IMR-90 (cell line): ENCODE measurements around the gene CDH12. TPM values are rescaled to one million over a fixed set of nuclear protein-coding genes. Genes with fewer than 3 reads are reported as not detected.

Source experiments
- ATAC-seq: fragments of 200-7000 bp; cut with Tn5 transposase; 2 replicates; pipeline ENCODE4 v1.9.1; 2020; ENCODE audit warnings: low read depth, mild to moderate bottlenecking, moderate library complexity
- BruUV-seq: library from RNA; stranded (reverse); fragments of 400-500 nt; replicated peaks from 2 replicates; lab custom pipeline; 2021; lab: Mats Ljungman, UMichigan
- CTCF ChIA-PET: fragments of 300-600 bp; formaldehyde crosslinking; extraction: SDS; loops from one replicate; lab custom pipeline; 2021; ENCODE audit warnings: antibody characterized with exemption; lab: Yijun Ruan, JAX
- POLR2A ChIA-PET: fragments of 300-600 bp; sonication (Branson Sonifier 250); formaldehyde crosslinking; loops from one replicate; lab custom pipeline; 2022; ENCODE audit warnings: antibody characterized with exemption; ENCODE audit not compliant: unreplicated experiment; lab: Charles Lee
- DNase-seq: peaks from one replicate; pipeline ENCODE4 v3.0.0; 2013
- H2AFZ ChIP-seq: replicated peaks from 2 replicates; pipeline ENCODE3; 2013; ENCODE audit warnings: low read length, mild to moderate bottlenecking; ENCODE audit not compliant: poor library complexity
- H2AK5ac ChIP-seq: 2 replicates; pipeline ENCODE4 v1.6.1; 2013; ENCODE audit warnings: low read depth, low read length, inconsistent platforms
- H2AK9ac ChIP-seq: replicated peaks from 2 replicates; pipeline ENCODE3; 2013; ENCODE audit warnings: mild to moderate bottlenecking, low read depth, low read length, moderate library complexity; ENCODE audit not compliant: poor library complexity
- H2BK120ac ChIP-seq: 2 replicates; pipeline ENCODE4 v1.6.1; 2013; ENCODE audit warnings: low read depth, low read length, inconsistent platforms
- H2BK15ac ChIP-seq: 3 replicates; pipeline ENCODE4 v1.6.1; 2013; ENCODE audit warnings: low read depth, low read length, inconsistent platforms
- H2BK20ac ChIP-seq: 2 replicates; pipeline ENCODE4 v1.6.1; 2013; ENCODE audit warnings: low read depth, mild to moderate bottlenecking, inconsistent platforms, low read length, moderate library complexity
- H2BK5ac ChIP-seq: 2 replicates; pipeline ENCODE4 v1.6.1; 2013; ENCODE audit warnings: mild to moderate bottlenecking, low read depth, low read length, inconsistent platforms; ENCODE audit not compliant: poor library complexity, severe bottlenecking
- H3K14ac ChIP-seq: replicated peaks from 2 replicates; pipeline ENCODE4 v1.6.1; 2013; ENCODE audit warnings: low read depth, low read length, inconsistent platforms
- H3K18ac ChIP-seq: 2 replicates; pipeline ENCODE4 v1.6.1; 2013; ENCODE audit warnings: low read depth, low read length, control low read depth
- H3K23ac ChIP-seq: 2 replicates; pipeline ENCODE4 v1.6.1; 2013; ENCODE audit warnings: low read depth, low read length, inconsistent platforms
- H3K27ac ChIP-seq: 2 replicates; pipeline ENCODE4 v1.5.1; 2013; ENCODE audit warnings: mild to moderate bottlenecking, control low read depth, low read length; ENCODE audit not compliant: insufficient read depth
- H3K27me3 ChIP-seq: 2 replicates; pipeline ENCODE4 v1.6.1; 2013; ENCODE audit warnings: low read length; ENCODE audit not compliant: control insufficient read depth, insufficient read depth
- H3K36me3 ChIP-seq: 2 replicates; pipeline ENCODE4 v1.6.1; 2013; ENCODE audit warnings: low read length, mixed read lengths; ENCODE audit not compliant: control insufficient read depth, insufficient read depth
- H3K4ac ChIP-seq: 2 replicates; pipeline ENCODE4 v1.6.1; 2013; ENCODE audit warnings: low read depth, low read length, inconsistent platforms
- H3K4me1 ChIP-seq: 2 replicates; pipeline ENCODE4 v1.6.1; 2013; ENCODE audit warnings: low read length, mixed read lengths; ENCODE audit not compliant: control insufficient read depth, insufficient read depth
- H3K4me2 ChIP-seq: 2 replicates; pipeline ENCODE4 v1.6.1; 2013; ENCODE audit warnings: low read depth, mild to moderate bottlenecking, control low read depth, low read length, moderate library complexity
- H3K4me3 ChIP-seq: 2 replicates; pipeline ENCODE4 v1.5.1; 2013; ENCODE audit warnings: low read depth, mild to moderate bottlenecking, control low read depth, low read length, moderate library complexity; ENCODE audit not compliant: insufficient read depth
- H3K56ac ChIP-seq: 2 replicates; pipeline ENCODE4 v1.6.1; 2013; ENCODE audit warnings: low read length, inconsistent platforms; ENCODE audit not compliant: insufficient read depth; ENCODE audit errors: extremely low read depth
- H3K79me1 ChIP-seq, 2 experiments: 2 replicates each; pipeline ENCODE4 v1.6.1; 2013; ENCODE audit warnings: low read length in 2 of 2, inconsistent platforms in 1 of 2, low read depth in 1 of 2
- H3K9ac ChIP-seq: 2 replicates; pipeline ENCODE4 v1.6.1; 2013; ENCODE audit warnings: low read depth, low read length, control low read depth
- H3K9me1 ChIP-seq: 2 replicates; pipeline ENCODE4 v1.6.1; 2013; ENCODE audit warnings: low read length, inconsistent platforms; ENCODE audit not compliant: insufficient read depth
- H3K9me3 ChIP-seq: 2 replicates; pipeline ENCODE4 v1.6.1; 2013; ENCODE audit warnings: low read length; ENCODE audit not compliant: control insufficient read depth, insufficient read depth
- H4K20me1 ChIP-seq: 2 replicates; pipeline ENCODE4 v1.6.1; 2013; ENCODE audit warnings: low read length, inconsistent platforms; ENCODE audit not compliant: insufficient read depth
- H4K5ac ChIP-seq: 2 replicates; pipeline ENCODE4 v1.6.1; 2013; ENCODE audit warnings: mild to moderate bottlenecking, low read depth, low read length, control low read depth
- H4K8ac ChIP-seq, 2 experiments: 2 replicates each; pipeline ENCODE4 v1.6.1; 2013; ENCODE audit warnings: low read depth in 2 of 2, low read length in 2 of 2, control low read depth in 1 of 2, inconsistent platforms in 1 of 2
- H4K91ac ChIP-seq: 2 replicates; pipeline ENCODE4 v1.6.1; 2013; ENCODE audit warnings: low read depth, low read length, inconsistent platforms; ENCODE audit not compliant: insufficient read depth
- BHLHE40 ChIP-seq: fragments of 150-350 bp; IDR thresholded peaks from 2 replicates; pipeline ENCODE4 v1.6.1; 2016; ENCODE audit warnings: mild to moderate bottlenecking, low read depth, low read length
- CEBPB ChIP-seq: IDR thresholded peaks from 2 replicates; pipeline ENCODE4 v1.6.1; 2012; ENCODE audit warnings: low read depth, low read length, improper control_type of control experiment
- CHD1 ChIP-seq: IDR thresholded peaks from 2 replicates; pipeline ENCODE4 v1.6.1; 2012; ENCODE audit warnings: low read depth, low read length, improper control_type of control experiment
- CTCF ChIP-seq: conservative IDR thresholded peaks from 2 replicates; pipeline ENCODE4 v1.5.1; 2012; ENCODE audit warnings: mild to moderate bottlenecking, low read depth, low read length, improper control_type of control experiment
- ELK1 ChIP-seq: fragments of 150-350 bp; IDR thresholded peaks from 2 replicates; pipeline ENCODE4 v1.6.1; 2016; ENCODE audit warnings: low read depth, mild to moderate bottlenecking, low read length, moderate library complexity, borderline replicate concordance
- FOS ChIP-seq: fragments of 150-350 bp; IDR thresholded peaks from 2 replicates; pipeline ENCODE4 v1.6.1; 2016; ENCODE audit warnings: low read depth, low read length
- MAFK ChIP-seq: IDR thresholded peaks from 2 replicates; pipeline ENCODE4 v1.6.1; 2012; ENCODE audit warnings: low read depth, low read length, improper control_type of control experiment
- MAZ ChIP-seq: IDR thresholded peaks from 2 replicates; pipeline ENCODE4 v1.6.1; 2012; ENCODE audit warnings: low read depth, mild to moderate bottlenecking, low read length, improper control_type of control experiment, moderate library complexity, borderline replicate concordance
- MXI1 ChIP-seq: IDR thresholded peaks from 2 replicates; pipeline ENCODE4 v1.6.1; 2012; ENCODE audit warnings: low read depth, mild to moderate bottlenecking, low read length, moderate library complexity, borderline replicate concordance
- NFE2L2 ChIP-seq: fragments of 150-350 bp; IDR thresholded peaks from 2 replicates; pipeline ENCODE4 v1.6.1; 2016; ENCODE audit warnings: low read depth, mild to moderate bottlenecking, low read length
- POLR2A ChIP-seq: IDR thresholded peaks from 2 replicates; pipeline ENCODE4 v1.6.1; 2012; ENCODE audit warnings: mild to moderate bottlenecking, low read depth, low read length
- RAD21 ChIP-seq: IDR thresholded peaks from 2 replicates; pipeline ENCODE4 v1.6.1; 2012; ENCODE audit warnings: low read length, improper control_type of control experiment
- RCOR1 ChIP-seq: IDR thresholded peaks from 2 replicates; pipeline ENCODE4 v1.6.1; 2012; ENCODE audit warnings: mild to moderate bottlenecking, low read length, improper control_type of control experiment; ENCODE audit not compliant: insufficient replicate concordance
- RFX5 ChIP-seq: IDR thresholded peaks from 2 replicates; pipeline ENCODE4 v1.8.0; 2012; ENCODE audit warnings: low read depth, mild to moderate bottlenecking, low read length, moderate library complexity
- SMC3 ChIP-seq: fragments of 150-350 bp; IDR thresholded peaks from 2 replicates; pipeline ENCODE4 v1.6.1; 2016; ENCODE audit warnings: low read depth, mild to moderate bottlenecking, antibody characterized with exemption, low read length, moderate library complexity
- USF2 ChIP-seq: fragments of 150-350 bp; IDR thresholded peaks from 2 replicates; pipeline ENCODE4 v1.6.1; 2017; ENCODE audit warnings: mild to moderate bottlenecking, antibody characterized with exemption, low read length, low read depth
- WGBS, 2 experiments: methylation state at CpG; one replicate each; pipeline versions ENCODE4 v1.1.5 to v1.1.7; 2013; ENCODE audit warnings: missing lambda C conversion rate in 2 of 2; ENCODE audit not compliant: insufficient read length in 1 of 2; ENCODE audit errors: extremely low coverage in 2 of 2; 5-methylcytosine and 5-hydroxymethylcytosine counted together
- dilution Hi-C: fragments of 300-500 bp; cut with HindIII; formaldehyde crosslinking; loops from one replicate; pipeline ENCODE4 v1.14.3; 2018; ENCODE audit warnings: low sequenced_read_pairs; ENCODE audit not compliant: unreplicated experiment
- in situ Hi-C: fragments of 300-500 bp; cut with MboI; formaldehyde crosslinking; loops from 3 replicates; pipeline ENCODE4 v1.14.3; 2019; ENCODE audit warnings: low sequenced_read_pairs, inconsistent platforms, mixed read lengths
- intact Hi-C: fragments of 100-400 bp; cut with micrococcal nuclease; formaldehyde crosslinking; loops from 2 replicates; pipeline ENCODE4 v1.10.0; 2022
- polyA plus RNA-seq, 3 experiments: library from polyadenylated mRNA; depleted of rRNA; stranded (reverse); fragments of >200 nt; gene quantifications; 2 replicates each; pipeline ENCODE4 v1.2.3, GENCODE V29; 2012; ENCODE audit warnings: low replicate concordance in 1 of 3
- total RNA-seq: library from RNA; depleted of rRNA; stranded (reverse); fragments of >200 nt; gene quantifications from 2 replicates; pipeline ENCODE4 v1.2.3, GENCODE V29; 2012

Gene CDH12
- total and polyA plus RNA-seq, 2 of the 4 experiments (the other 2 are of a cell fraction) = not detected

GRCh38 chr5:22855824-22856223 is 2.7 kb upstream of the CDH12 start:
- no peak for DNase-seq
- H2BK15ac ChIP-seq = no peak overlapping the region
- no peak overlapping the region for H3K27ac ChIP-seq
- H3K56ac ChIP-seq = no peak overlapping the region
- WGBS, 2 experiments = no CpG with 5 or more reads among the region's 4 CpGs
- ATAC-seq = no peak
- TF ChIP-seq CEBPB = no peak
- TF ChIP-seq POLR2A = no peak
- no peak for TF ChIP-seq MAZ
- TF ChIP-seq USF2 = no peak
- TF ChIP-seq BHLHE40 = no peak
- no peak for TF ChIP-seq NFE2L2
- TF ChIP-seq CTCF = no peak
- no peak for TF ChIP-seq RFX5
- no peak for TF ChIP-seq RAD21
- TF ChIP-seq RCOR1 = no peak
- no peak for TF ChIP-seq SMC3
- TF ChIP-seq MAFK = no peak
- no peak for TF ChIP-seq ELK1
- TF ChIP-seq FOS = no peak
- no peak for TF ChIP-seq MXI1
- TF ChIP-seq CHD1 = no peak
- no peak overlapping the region for H3K4me3 ChIP-seq
- H3K18ac ChIP-seq = no peak overlapping the region
- no peak overlapping the region for H3K4ac ChIP-seq
- no peak overlapping the region for H2BK20ac ChIP-seq
- no peak overlapping the region for H3K23ac ChIP-seq
- in situ Hi-C loops (no loop called here), dilution Hi-C loops (no loop called here), intact Hi-C loops (no loop called here)
- H3K9me3 ChIP-seq = no peaks in the 10 kb centered on the region
- H3K36me3 ChIP-seq = no peaks in the 10 kb centered on the region
- no peaks in the 10 kb centered on the region for H3K27me3 ChIP-seq
- H4K20me1 ChIP-seq = no peaks in the 10 kb centered on the region
- no peak overlapping the region for H3K4me2 ChIP-seq
- H3K79me1 ChIP-seq = no peaks in the 10 kb centered on the region
- H3K9ac ChIP-seq = no peak overlapping the region
- H2BK120ac ChIP-seq = no peak overlapping the region
- H2AFZ ChIP-seq = no peak overlapping the region
- H4K5ac ChIP-seq = no peak overlapping the region
- H3K14ac ChIP-seq = no peak overlapping the region
- BruUV-seq = no TSS peak
- H2AK5ac ChIP-seq = no peak overlapping the region
- no peak overlapping the region for H4K91ac ChIP-seq
- POLR2A ChIA-PET = no interaction called here
- no peaks in the 10 kb centered on the region for H3K9me1 ChIP-seq
- no peak overlapping the region for H2BK5ac ChIP-seq
- no peak overlapping the region for H2AK9ac ChIP-seq
- no peaks in the 10 kb centered on the region for H3K4me1 ChIP-seq
- CTCF ChIA-PET = no interaction called here
- H4K8ac ChIP-seq = no peak overlapping the region
